ENCODE results near the gene PACRG. TPM values are rescaled to one million over a fixed set of nuclear protein-coding genes. Genes with fewer than 3 reads are reported as not detected.

The PACRG gene
- polyA plus RNA-seq, 1 of the 3 experiments (the other 2 are of a cell fraction) = 0.56 TPM

DNA sequence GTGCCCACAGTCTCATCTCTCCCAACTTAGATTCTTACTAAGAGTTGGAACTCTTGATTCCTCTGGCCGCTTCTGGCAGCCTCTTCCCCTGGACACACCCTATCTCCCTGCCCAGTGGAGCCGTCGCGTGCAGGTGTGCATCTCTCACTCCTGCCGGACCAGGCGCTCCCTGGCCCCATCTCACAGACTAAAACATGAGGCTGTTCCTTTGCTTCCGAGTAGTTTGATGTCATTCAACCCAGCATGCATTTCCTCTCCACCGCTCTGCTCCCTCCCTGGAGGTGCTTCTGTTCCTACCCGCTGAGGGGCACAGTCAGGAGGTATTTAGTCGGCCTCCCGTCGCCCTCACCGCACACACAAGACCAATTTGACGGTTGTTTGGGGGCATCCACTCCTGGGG, 458.8 kb downstream of the PACRG start:
- no peak overlapping the region for H3K4me2 ChIP-seq
- POLR2A ChIA-PET = no interaction called here
- 84% methylated on average over 14 of the region's 14 CpGs for WGBS (ENCODE audit: low lambda C conversion rate)

DNA sequence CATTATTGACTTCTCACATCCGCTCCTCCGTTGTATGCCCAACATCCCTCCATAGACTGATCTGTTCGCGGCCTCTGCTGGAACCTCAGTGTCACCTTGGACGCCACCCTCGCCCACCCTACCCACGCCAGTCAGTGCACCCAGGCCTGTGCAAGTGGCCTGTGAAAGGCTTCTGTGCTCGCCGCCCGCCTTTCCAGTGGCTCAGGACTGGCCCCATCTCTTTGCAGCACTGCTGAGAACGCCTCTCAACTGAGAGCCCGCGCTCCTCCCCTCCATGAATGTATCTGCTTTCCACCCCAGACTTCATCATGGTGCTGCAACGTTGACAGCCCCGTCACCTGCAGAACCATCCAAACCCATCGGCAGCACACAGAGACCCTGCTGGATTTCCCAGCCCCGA, 459.4 kb downstream of the PACRG start:
- Histone ChIP-seq H4K20me1 (ENCODE audit: insufficient read depth) (no peaks in the 10 kb centered on the region), H3K4me1 (ENCODE audit: control insufficient read depth in 1 of 2, insufficient read depth in 2 of 2, low read depth in 1 of 2, low read length in 1 of 2) (no peaks in the 10 kb centered on the region), H3K9me3 (no peaks in the 10 kb centered on the region), H3K4me2 (no peak overlapping the region), H3K27me3 (ENCODE audit: insufficient read depth) (no peaks in the 10 kb centered on the region), H3K79me2 (ENCODE audit: insufficient read depth) (no peaks in the 10 kb centered on the region), H3K4me3 (ENCODE audit: low read depth in 2 of 2, low read length in 1 of 2) (no peak overlapping the region), H3K27ac (ENCODE audit: low read depth in 2 of 2, low read length in 1 of 2) (no peak overlapping the region), H2AFZ (ENCODE audit: low read depth) (no peak overlapping the region), H3K36me3 (replicated peaks in 1 of 2; ENCODE audit: control insufficient read depth in 1 of 2, insufficient read depth in 2 of 2, low read length in 1 of 2) (no peaks in the 10 kb centered on the region), H3K9me2 (no peaks in the 10 kb centered on the region), H3K9ac (no peak overlapping the region), H3F3A (replicated peaks; ENCODE audit: insufficient read depth) (no peaks in the 10 kb centered on the region)
- ChIA-PET CTCF (no interaction called here), POLR2A (no interaction called here)
- DNase-seq = no peak
- WGBS (ENCODE audit: low lambda C conversion rate) = 71% methylated on average over 17 of the region's 17 CpGs
- TF ChIP-seq ELF1 (IDR thresholded peaks at IDR 0.05) (no peak), YY1 (IDR thresholded peaks at IDR 0.05; ENCODE audit: low read depth) (no peak)
- TF ChIP-seq, protein P1, sequence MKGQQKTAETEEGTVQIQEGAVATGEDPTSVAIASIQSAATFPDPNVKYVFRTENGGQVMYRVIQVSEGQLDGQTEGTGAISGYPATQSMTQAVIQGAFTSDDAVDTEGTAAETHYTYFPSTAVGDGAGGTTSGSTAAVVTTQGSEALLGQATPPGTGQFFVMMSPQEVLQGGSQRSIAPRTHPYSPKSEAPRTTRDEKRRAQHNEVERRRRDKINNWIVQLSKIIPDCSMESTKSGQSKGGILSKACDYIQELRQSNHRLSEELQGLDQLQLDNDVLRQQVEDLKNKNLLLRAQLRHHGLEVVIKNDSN (IDR thresholded peaks at IDR 0.05; ENCODE audit: borderline replicate concordance, low read depth) = no peak

More for the DNA sequence above, 458.8 kb downstream of the PACRG start:
- DNase-seq = no peak
- Histone ChIP-seq H4K20me1 (ENCODE audit: insufficient read depth) (no peaks in the 10 kb centered on the region), H3K9me2 (no peaks in the 10 kb centered on the region), H3K27ac (ENCODE audit: low read depth in 2 of 2, low read length in 1 of 2) (no peak overlapping the region), H3F3A (replicated peaks; ENCODE audit: insufficient read depth) (no peaks in the 10 kb centered on the region), H2AFZ (ENCODE audit: low read depth) (no peak overlapping the region), H3K4me1 (ENCODE audit: control insufficient read depth in 1 of 2, insufficient read depth in 2 of 2, low read depth in 1 of 2, low read length in 1 of 2) (no peaks in the 10 kb centered on the region), H3K27me3 (ENCODE audit: insufficient read depth) (no peaks in the 10 kb centered on the region), H3K79me2 (ENCODE audit: insufficient read depth) (no peaks in the 10 kb centered on the region), H3K9me3 (no peaks in the 10 kb centered on the region), H3K36me3 (replicated peaks in 1 of 2; ENCODE audit: control insufficient read depth in 1 of 2, insufficient read depth in 2 of 2, low read length in 1 of 2) (no peaks in the 10 kb centered on the region), H3K9ac (no peak overlapping the region), H3K4me3 (ENCODE audit: low read depth in 2 of 2, low read length in 1 of 2) (no peak overlapping the region)
- TF ChIP-seq RFX5 (IDR thresholded peaks at IDR 0.05; ENCODE audit: low read length) = no peak
- TF ChIP-seq TAF1 (IDR thresholded peaks at IDR 0.05; ENCODE audit: borderline replicate concordance, low read depth, low read length) = no peak
- TF ChIP-seq, protein P2, sequence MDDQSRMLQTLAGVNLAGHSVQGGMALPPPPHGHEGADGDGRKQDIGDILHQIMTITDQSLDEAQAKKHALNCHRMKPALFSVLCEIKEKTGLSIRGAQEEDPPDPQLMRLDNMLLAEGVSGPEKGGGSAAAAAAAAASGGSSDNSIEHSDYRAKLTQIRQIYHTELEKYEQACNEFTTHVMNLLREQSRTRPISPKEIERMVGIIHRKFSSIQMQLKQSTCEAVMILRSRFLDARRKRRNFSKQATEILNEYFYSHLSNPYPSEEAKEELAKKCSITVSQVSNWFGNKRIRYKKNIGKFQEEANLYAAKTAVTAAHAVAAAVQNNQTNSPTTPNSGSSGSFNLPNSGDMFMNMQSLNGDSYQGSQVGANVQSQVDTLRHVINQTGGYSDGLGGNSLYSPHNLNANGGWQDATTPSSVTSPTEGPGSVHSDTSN (IDR thresholded peaks at IDR 0.05) = no peak
- no peak for TF ChIP-seq GABPA (IDR thresholded peaks at IDR 0.05; ENCODE audit: low read depth)
- no peak for TF ChIP-seq RXRA (IDR thresholded peaks at IDR 0.05; ENCODE audit: borderline replicate concordance, low read depth)
- no peak for TF ChIP-seq RAD21 (IDR thresholded peaks at IDR 0.05; ENCODE audit: low read length)
- TF ChIP-seq POLR2AphosphoS5 (IDR thresholded peaks at IDR 0.05; ENCODE audit: low read depth, low read length) = no peak
- no peak for TF ChIP-seq NFIC (IDR thresholded peaks at IDR 0.05; ENCODE audit: borderline replicate concordance)
- TF ChIP-seq, protein P3, sequence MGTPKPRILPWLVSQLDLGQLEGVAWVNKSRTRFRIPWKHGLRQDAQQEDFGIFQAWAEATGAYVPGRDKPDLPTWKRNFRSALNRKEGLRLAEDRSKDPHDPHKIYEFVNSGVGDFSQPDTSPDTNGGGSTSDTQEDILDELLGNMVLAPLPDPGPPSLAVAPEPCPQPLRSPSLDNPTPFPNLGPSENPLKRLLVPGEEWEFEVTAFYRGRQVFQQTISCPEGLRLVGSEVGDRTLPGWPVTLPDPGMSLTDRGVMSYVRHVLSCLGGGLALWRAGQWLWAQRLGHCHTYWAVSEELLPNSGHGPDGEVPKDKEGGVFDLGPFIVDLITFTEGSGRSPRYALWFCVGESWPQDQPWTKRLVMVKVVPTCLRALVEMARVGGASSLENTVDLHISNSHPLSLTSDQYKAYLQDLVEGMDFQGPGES (IDR thresholded peaks at IDR 0.05; ENCODE audit: low read depth, low read length) = no peak
- no peak for TF ChIP-seq CHD2 (IDR thresholded peaks at IDR 0.05; ENCODE audit: low read length, partially characterized antibody)
- TF ChIP-seq RCOR1 (IDR thresholded peaks at IDR 0.05; ENCODE audit: low read length) = no peak
- no peak for TF ChIP-seq FOXM1 (IDR thresholded peaks at IDR 0.05; ENCODE audit: low read depth)
- TF ChIP-seq MXI1 (IDR thresholded peaks at IDR 0.05; ENCODE audit: low read depth, low read length) = no peak
- no peak for TF ChIP-seq TEAD4 (IDR thresholded peaks at IDR 0.05; ENCODE audit: borderline replicate concordance, insufficient read depth)
- TF ChIP-seq, protein P4, sequence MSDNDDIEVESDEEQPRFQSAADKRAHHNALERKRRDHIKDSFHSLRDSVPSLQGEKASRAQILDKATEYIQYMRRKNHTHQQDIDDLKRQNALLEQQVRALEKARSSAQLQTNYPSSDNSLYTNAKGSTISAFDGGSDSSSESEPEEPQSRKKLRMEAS (IDR thresholded peaks at IDR 0.05; ENCODE audit: low read depth) = no peak
- no peak for TF ChIP-seq SMC3 (IDR thresholded peaks at IDR 0.05; ENCODE audit: low read depth, low read length)
- TF ChIP-seq, protein P1 (IDR thresholded peaks at IDR 0.05; ENCODE audit: borderline replicate concordance, low read depth) = no peak
- no peak for TF ChIP-seq ELF1 (IDR thresholded peaks at IDR 0.05)
- CTCF ChIA-PET = no interaction called here
